HG02759 (cell line): Measurements from ENCODE around the gene GEMIN8.

Experiments used
- ATAC-seq: cut with Tn5 transposase; IDR thresholded peaks from one replicate; pipeline ENCODE4 v1.9.1; 2021; ENCODE audit warnings: mild to moderate bottlenecking, moderate library complexity; ENCODE audit not compliant: unreplicated experiment

GEMIN8 gene

GRCh38 chrX:14029425-14030173 lies at the start of gene GEMIN8:
TSS of gene GEMIN8 (minus strand) at chrX:14029892. CDS start at chrX:14021478, 8,414 bp downstream.
- peak; percentile 90 for ATAC-seq

GRCh38 chrX:14076639-14077038 lies 46.9 kb upstream of the GEMIN8 start:
- no peak for ATAC-seq

- no peak for ATAC-seq
Observed at GRCh38 chrX:14073556-14073955, 43.9 kb upstream of the GEMIN8 start.

- ATAC-seq: no peak
Observed at GRCh38 chrX:14073071-14073470, 43.4 kb upstream of the GEMIN8 start.

GRCh38 chrX:14065800-14066199 lies 36.1 kb upstream of the GEMIN8 start:
- no peak for ATAC-seq

- no peak for ATAC-seq
Observed at GRCh38 chrX:14064626-14065432, 35.1 kb upstream of the GEMIN8 start.

GRCh38 chrX:14062524-14062923 lies 32.8 kb upstream of the GEMIN8 start:
- ATAC-seq: no peak

GRCh38 chrX:14056206-14056605 lies 26.5 kb upstream of the GEMIN8 start:
- ATAC-seq: no peak

- ATAC-seq: no peak
Observed at GRCh38 chrX:14051416-14051815, 21.7 kb upstream of the GEMIN8 start.

- ATAC-seq: no peak
Observed at GRCh38 chrX:14050709-14051108, 21.0 kb upstream of the GEMIN8 start.

- no peak for ATAC-seq
Observed at GRCh38 chrX:14043209-14043608, 13.5 kb upstream of the GEMIN8 start.

GRCh38 chrX:14039344-14039743 lies 9.7 kb upstream of the GEMIN8 start:
- no peak for ATAC-seq

GRCh38 chrX:14038375-14039085 lies 8.8 kb upstream of the GEMIN8 start:
- no peak for ATAC-seq

GRCh38 chrX:14032406-14032805 lies 2.7 kb upstream of the GEMIN8 start:
- ATAC-seq: no peak

- ATAC-seq: no peak
Observed at GRCh38 chrX:14030174-14030530, 460 bp upstream of the GEMIN8 start.

GRCh38 chrX:14029039-14029424 lies 660 bp downstream of the GEMIN8 start:
- no peak for ATAC-seq

- ATAC-seq: no peak
Observed at GRCh38 chrX:14028473-14028872, 1.2 kb downstream of the GEMIN8 start.

GRCh38 chrX:14027511-14028019 lies 2.1 kb downstream of the GEMIN8 start:
- peak; percentile 34 for ATAC-seq

- no peak for ATAC-seq
Observed at GRCh38 chrX:14027036-14027435, 2.7 kb downstream of the GEMIN8 start.

GRCh38 chrX:14026121-14026520 lies 3.6 kb downstream of the GEMIN8 start:
- ATAC-seq: no peak

GRCh38 chrX:14022019-14022418 lies 7.7 kb downstream of the GEMIN8 start:
- ATAC-seq: no peak
